Ovary (tissue), 3 donors: ENCODE data around the gene SVIL.
A peak's percentile ranks its signal among the peaks of the same experiment; 100 is the strongest.

Experiments
- EP300 ChIP-seq: sonication (generic); formaldehyde crosslinking; IDR thresholded peaks from one replicate; pipeline ENCODE4 v1.6.1; 2017; ENCODE audit warnings: antibody characterized with exemption
- TF ChIP-seq, protein P1 (sequence below), 3 donors: fragments of 450-650 bp in 2 of 3; fragments of 200-600 bp in 1 of 3; IDR thresholded peaks; one replicate each; pipeline versions ENCODE4 v1.5.1 to v1.8.0; 2016 to 2022; ENCODE audit warnings: antibody characterized with exemption in 3 of 3, mild to moderate bottlenecking in 1 of 3
- donor health status: DM: no; HTN: no; CAD: no.

DNA sequence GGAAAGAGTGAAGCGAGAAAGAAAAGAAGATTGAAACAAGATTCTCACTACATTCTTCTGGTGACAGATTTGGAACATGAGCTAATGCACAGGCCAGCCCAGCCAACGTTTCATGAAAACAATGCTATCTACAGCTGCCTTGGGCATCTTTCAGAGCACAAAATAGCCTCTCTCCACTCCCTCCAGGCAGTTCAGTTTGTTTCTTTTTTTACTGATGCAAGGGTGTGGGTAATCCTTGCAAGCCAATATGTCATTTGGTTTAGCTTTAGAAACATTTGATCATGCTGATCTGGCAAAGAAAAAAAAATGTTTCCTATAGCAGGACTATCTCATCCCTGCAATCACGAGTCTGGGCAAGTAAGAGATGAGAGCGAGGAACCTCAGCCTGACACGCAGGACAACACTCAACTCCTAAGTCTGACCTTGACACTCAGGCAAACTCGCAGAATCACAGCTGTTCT lies 35.9 kb downstream of the SVIL start:
- TF ChIP-seq, protein P1, sequence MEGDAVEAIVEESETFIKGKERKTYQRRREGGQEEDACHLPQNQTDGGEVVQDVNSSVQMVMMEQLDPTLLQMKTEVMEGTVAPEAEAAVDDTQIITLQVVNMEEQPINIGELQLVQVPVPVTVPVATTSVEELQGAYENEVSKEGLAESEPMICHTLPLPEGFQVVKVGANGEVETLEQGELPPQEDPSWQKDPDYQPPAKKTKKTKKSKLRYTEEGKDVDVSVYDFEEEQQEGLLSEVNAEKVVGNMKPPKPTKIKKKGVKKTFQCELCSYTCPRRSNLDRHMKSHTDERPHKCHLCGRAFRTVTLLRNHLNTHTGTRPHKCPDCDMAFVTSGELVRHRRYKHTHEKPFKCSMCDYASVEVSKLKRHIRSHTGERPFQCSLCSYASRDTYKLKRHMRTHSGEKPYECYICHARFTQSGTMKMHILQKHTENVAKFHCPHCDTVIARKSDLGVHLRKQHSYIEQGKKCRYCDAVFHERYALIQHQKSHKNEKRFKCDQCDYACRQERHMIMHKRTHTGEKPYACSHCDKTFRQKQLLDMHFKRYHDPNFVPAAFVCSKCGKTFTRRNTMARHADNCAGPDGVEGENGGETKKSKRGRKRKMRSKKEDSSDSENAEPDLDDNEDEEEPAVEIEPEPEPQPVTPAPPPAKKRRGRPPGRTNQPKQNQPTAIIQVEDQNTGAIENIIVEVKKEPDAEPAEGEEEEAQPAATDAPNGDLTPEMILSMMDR (IDR thresholded peaks at IDR 0.05) = peak in 1 of 3 donors; percentile 8
- TF ChIP-seq EP300 = no peak
